H9 (cell line): ENCODE data around the gene TSC1. TPM values are rescaled to one million over a fixed set of nuclear protein-coding genes. Genes with fewer than 3 reads are reported as not detected.

Experiments
- DNase-seq: peaks from one replicate; pipeline ENCODE4 v3.0.0-alpha.2; 2017
- H2AFZ ChIP-seq: one replicate; pipeline ENCODE4 v1.6.1; 2013; ENCODE audit warnings: mild to moderate bottlenecking, low read length, control low read depth, moderate library complexity
- H2AK5ac ChIP-seq: 2 replicates; pipeline ENCODE4 v1.6.1; 2013; ENCODE audit warnings: low read length, control low read depth, mixed read lengths; ENCODE audit not compliant: insufficient read length
- H2BK120ac ChIP-seq: one replicate; pipeline ENCODE4 v1.6.1; 2013; ENCODE audit warnings: low read depth, mild to moderate bottlenecking, low read length, control low read depth, inconsistent platforms; ENCODE audit not compliant: poor library complexity, severe bottlenecking
- H2BK12ac ChIP-seq: 2 replicates; pipeline ENCODE4 v1.6.1; 2013; ENCODE audit warnings: low read length, control low read depth, mixed read lengths, low read depth; ENCODE audit not compliant: insufficient read length
- H2BK15ac ChIP-seq: 2 replicates; pipeline ENCODE4 v1.6.1; 2013; ENCODE audit warnings: low read depth, low read length, control low read depth
- H2BK20ac ChIP-seq: one replicate; pipeline ENCODE4 v1.6.1; 2013; ENCODE audit warnings: low read depth, mild to moderate bottlenecking, low read length, control low read depth, inconsistent platforms; ENCODE audit not compliant: poor library complexity, severe bottlenecking
- H2BK5ac ChIP-seq: 2 replicates; pipeline ENCODE4 v1.6.1; 2013; ENCODE audit warnings: low read length, control low read depth, mixed read lengths; ENCODE audit not compliant: insufficient read length
- H3K14ac ChIP-seq: 2 replicates; pipeline ENCODE4 v1.6.1; 2013; ENCODE audit warnings: low read length, control low read depth; ENCODE audit not compliant: insufficient read depth
- H3K18ac ChIP-seq: 2 replicates; pipeline ENCODE4 v1.6.1; 2013; ENCODE audit warnings: low read depth, mild to moderate bottlenecking, mixed read lengths, low read length, control low read depth; ENCODE audit not compliant: insufficient read length
- H3K23ac ChIP-seq: 2 replicates; pipeline ENCODE4 v1.6.1; 2013; ENCODE audit warnings: low read length, control low read depth, mixed read lengths, low read depth; ENCODE audit not compliant: insufficient read length
- H3K23me2 ChIP-seq: 2 replicates; pipeline ENCODE4 v1.6.1; 2013; ENCODE audit warnings: low read depth, mild to moderate bottlenecking, mixed read lengths, low read length, control low read depth; ENCODE audit not compliant: insufficient read length, poor library complexity, severe bottlenecking
- H3K27ac ChIP-seq: 2 replicates; pipeline ENCODE4 v1.5.1; 2013; ENCODE audit warnings: low read length, control low read depth, mixed read lengths, low read depth; ENCODE audit not compliant: insufficient read length
- H3K27me3 ChIP-seq: 2 replicates; pipeline ENCODE4 v1.6.1; 2013; ENCODE audit warnings: low read length, control low read depth, inconsistent platforms; ENCODE audit not compliant: insufficient read depth
- H3K4ac ChIP-seq: 2 replicates; pipeline ENCODE4 v1.6.1; 2013; ENCODE audit warnings: low read depth, mild to moderate bottlenecking, control low read depth, inconsistent platforms, low read length, moderate library complexity
- H3K4me1 ChIP-seq: 2 replicates; pipeline ENCODE4 v1.6.1; 2013; ENCODE audit warnings: low read length, control low read depth, inconsistent platforms; ENCODE audit not compliant: insufficient read depth
- H3K4me2 ChIP-seq: 2 replicates; pipeline ENCODE4 v1.6.1; 2013; ENCODE audit warnings: low read length, control low read depth, mixed read lengths; ENCODE audit not compliant: insufficient read length, insufficient read depth
- H3K56ac ChIP-seq: 2 replicates; pipeline ENCODE4 v1.6.1; 2013; ENCODE audit warnings: low read depth, mild to moderate bottlenecking, mixed read lengths, low read length, control low read depth; ENCODE audit not compliant: insufficient read length
- H3K79me1 ChIP-seq: 2 replicates; pipeline ENCODE4 v1.6.1; 2013; ENCODE audit warnings: low read depth, mild to moderate bottlenecking, moderate library complexity, low read length, control low read depth, inconsistent platforms; ENCODE audit not compliant: insufficient read depth, poor library complexity, severe bottlenecking
- H3K79me2 ChIP-seq: 2 replicates; pipeline ENCODE4 v1.6.1; 2013; ENCODE audit warnings: low read length, control low read depth, inconsistent platforms; ENCODE audit not compliant: insufficient read depth
- H3K9ac ChIP-seq: 2 replicates; pipeline ENCODE4 v1.6.1; 2013; ENCODE audit warnings: low read length, control low read depth, mixed read lengths; ENCODE audit not compliant: insufficient read length; ENCODE audit errors: extremely low read depth
- H3K9me3 ChIP-seq: one replicate; pipeline ENCODE4 v1.6.1; 2013; ENCODE audit warnings: low read depth, low read length, inconsistent platforms; ENCODE audit not compliant: control insufficient read depth
- H3T11ph ChIP-seq: one replicate; pipeline ENCODE4 v1.6.1; 2013; ENCODE audit warnings: mild to moderate bottlenecking, low read length, control low read depth, inconsistent platforms
- H4K20me1 ChIP-seq: one replicate; pipeline ENCODE4 v1.6.1; 2013; ENCODE audit not compliant: control insufficient read depth, insufficient read length, insufficient read depth
- H4K5ac ChIP-seq: 2 replicates; pipeline ENCODE4 v1.6.1; 2013; ENCODE audit warnings: low read depth, mild to moderate bottlenecking, mixed read lengths, low read length, control low read depth; ENCODE audit not compliant: insufficient read length
- H4K8ac ChIP-seq: replicated peaks from 2 replicates; pipeline ENCODE4 v1.6.1; 2013; ENCODE audit warnings: low read length, control low read depth, mixed read lengths, low read depth; ENCODE audit not compliant: insufficient read length
- H4K91ac ChIP-seq: 2 replicates; pipeline ENCODE4 v1.6.1; 2013; ENCODE audit warnings: low read depth, mild to moderate bottlenecking, moderate library complexity, mixed read lengths, low read length, control low read depth; ENCODE audit not compliant: insufficient read length
- H3K27ac Mint-ChIP-seq, 3 experiments: 2 replicates in 2 of 3; 3 replicates in 1 of 3; pipeline ENCODE4 v1.8.0; 2020 to 2021; ENCODE audit warnings: mixed read lengths in 3 of 3, mild to moderate bottlenecking in 1 of 3, moderate library complexity in 1 of 3
- H3K27me3 Mint-ChIP-seq: 2 replicates; pipeline ENCODE4 v1.8.0; 2021; ENCODE audit warnings: low read depth, mild to moderate bottlenecking, moderate library complexity, mixed read lengths
- H3K36me3 Mint-ChIP-seq, 3 experiments: 2 replicates in 2 of 3; 3 replicates in 1 of 3; pipeline ENCODE4 v1.8.0; 2020 to 2021; ENCODE audit warnings: low read depth in 3 of 3, mixed read lengths in 3 of 3; ENCODE audit not compliant: insufficient read depth in 1 of 3
- H3K4me1 Mint-ChIP-seq, 2 experiments: 2 replicates each; pipeline ENCODE4 v1.8.0; 2020; ENCODE audit warnings: mixed read lengths in 2 of 2
- H3K4me3 Mint-ChIP-seq, 2 experiments: 2 replicates in 1 of 2; 3 replicates in 1 of 2; pipeline ENCODE4 v1.8.0; 2020 to 2021; ENCODE audit warnings: mild to moderate bottlenecking in 2 of 2, mixed read lengths in 2 of 2, moderate library complexity in 1 of 2
- H3K9me3 Mint-ChIP-seq, 2 experiments: 2 replicates in 1 of 2; 3 replicates in 1 of 2; pipeline ENCODE4 v1.8.0; 2020; ENCODE audit warnings: mild to moderate bottlenecking in 2 of 2, mixed read lengths in 2 of 2, moderate library complexity in 1 of 2
- CTCF ChIP-seq: fragments of 200-600 bp; sonication (generic); conservative IDR thresholded peaks from 3 replicates; pipeline ENCODE4 v1.8.0; 2021; ENCODE audit warnings: antibody characterized with exemption, mild to moderate bottlenecking
- WGBS: extraction: QIAGEN DNeasy Blood & Tissue Kit; methylation state at CpG from one replicate; pipeline ENCODE4 v1.1.7; 2013; ENCODE audit warnings: missing lambda C conversion rate, low lambda C conversion rate, mixed read lengths; ENCODE audit not compliant: insufficient read length; ENCODE audit errors: extremely low coverage; 5-methylcytosine and 5-hydroxymethylcytosine counted together
- total RNA-seq: library from RNA; stranded (reverse); gene quantifications from 2 replicates; pipeline ENCODE4 v1.2.1, GENCODE V29; 2021

TSC1 gene
- total RNA-seq, 1 experiment from 2014 or later: 32.7 TPM

GRCh38 chr9:132942541-132943182, 1.8 kb downstream of the TSC1 start:
- H4K8ac ChIP-seq: no peak overlapping the region
- H2AK5ac ChIP-seq: no peak overlapping the region
- H3T11ph ChIP-seq: no peak overlapping the region
- H3K14ac ChIP-seq: no peak overlapping the region
- no peaks in the 10 kb centered on the region for H3K9me3 ChIP-seq
- no CpG with 5 or more reads among the region's 5 CpGs for WGBS
- no peak overlapping the region for H4K91ac ChIP-seq
- Mint-ChIP-seq H3K4me1 (peaks cover 31 to 52% of the 10 kb centered on the region in 2 experiments), H3K27ac (no peak overlapping the region), H3K9me3 (peaks cover 0 to 2% of the 10 kb centered on the region in 2 experiments; a peak in 1 of 5 replicates), H3K4me3 (peak overlapping the region; percentile 57 to 89; a peak in 2 of 5 replicates), H3K36me3 (no peaks in the 10 kb centered on the region; a peak in 1 of 7 replicates), H3K27me3 (no peaks in the 10 kb centered on the region)
- no peak overlapping the region for H2BK15ac ChIP-seq
- no peak overlapping the region for H2BK12ac ChIP-seq
- no peak overlapping the region for H2AFZ ChIP-seq
- peaks cover 3% of the 10 kb centered on the region for H3K79me1 ChIP-seq
- no peak for TF ChIP-seq CTCF
- H2BK5ac ChIP-seq: no peak overlapping the region
- no peak for DNase-seq
- H4K20me1 ChIP-seq: no peaks in the 10 kb centered on the region
- no peak overlapping the region for H3K23ac ChIP-seq
- H2BK120ac ChIP-seq: no peak overlapping the region
- no peaks in the 10 kb centered on the region for H3K27me3 ChIP-seq
- H2BK20ac ChIP-seq: no peak overlapping the region
- no peak overlapping the region for H4K5ac ChIP-seq
- H3K23me2 ChIP-seq: peaks cover 4% of the 10 kb centered on the region
- H3K18ac ChIP-seq: no peak overlapping the region
- H3K4me2 ChIP-seq: no peak overlapping the region
- no peak overlapping the region for H3K56ac ChIP-seq
- H3K4me1 ChIP-seq: peaks cover 8% of the 10 kb centered on the region; the same call in 1 of the 2 replicates
- H3K79me2 ChIP-seq: peaks cover 13% of the 10 kb centered on the region; the same call in 1 of the 2 replicates
- no peak overlapping the region for H3K27ac ChIP-seq
- no peak overlapping the region for H3K4ac ChIP-seq
- H3K9ac ChIP-seq: no peak overlapping the region
